HG03025 (cell line): ENCODE results near the gene ELOA2.
"Not testable (repeated sequence)": the region's sequence is repeated elsewhere in the genome, so short reads cannot be mapped to it uniquely, and the experiment has no call there.

Experiments
- ATAC-seq: cut with Tn5 transposase; IDR thresholded peaks from one replicate; pipeline ENCODE4 v1.9.1; 2021; ENCODE audit warnings: mild to moderate bottlenecking, moderate library complexity; ENCODE audit not compliant: unreplicated experiment, low FRiP score

The ELOA2 gene

DNA sequence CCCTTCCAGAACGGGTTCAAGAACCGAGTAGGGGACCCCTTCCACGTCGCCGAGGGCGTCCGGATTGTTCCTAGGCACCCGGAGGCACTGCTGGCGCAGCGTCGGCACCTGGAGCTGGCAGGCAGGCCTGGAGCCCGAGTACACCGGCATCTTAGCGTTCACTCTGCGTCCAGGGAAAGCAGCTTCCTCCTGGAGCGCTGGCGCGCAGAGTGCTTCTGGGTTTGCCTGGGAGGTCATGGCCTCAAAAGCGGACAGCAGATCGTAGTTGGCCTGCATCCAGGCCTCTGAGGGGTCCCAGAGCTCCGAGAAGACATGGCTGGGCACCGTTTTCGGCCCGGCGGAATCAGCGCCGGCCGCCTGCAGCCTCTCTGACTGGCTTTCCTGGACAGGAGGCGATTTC, 12.6 kb downstream of the ELOA2 start:
- ATAC-seq, result not testable (repeated sequence)

- ATAC-seq, result not testable (repeated sequence)
Measured at GRCh38 chr18:47020757-47021156, 14.7 kb downstream of the ELOA2 start.

DNA sequence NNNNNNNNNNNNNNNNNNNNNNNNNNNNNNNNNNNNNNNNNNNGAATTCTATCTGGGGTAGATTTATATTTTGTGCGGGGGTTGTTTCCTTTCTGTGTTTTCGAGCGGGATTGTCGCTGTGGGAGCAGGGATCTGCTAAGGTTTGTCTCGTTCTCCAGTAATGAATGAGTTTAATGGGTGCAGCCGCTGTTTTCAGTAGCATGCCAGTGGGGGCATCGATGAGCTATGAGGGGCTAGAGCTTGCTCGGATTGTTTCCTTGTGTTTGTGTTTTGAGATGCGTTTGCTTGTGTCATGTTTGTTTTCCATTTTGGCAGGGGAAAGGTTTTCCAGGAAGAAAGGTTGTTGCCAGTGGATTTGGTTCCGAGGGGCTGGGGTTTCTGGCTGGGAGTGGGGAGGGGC, 15.6 kb downstream of the ELOA2 start:
- not testable (repeated sequence) for ATAC-seq
